Uterus (tissue), 2 donors: ENCODE results near the gene PLAGL1.

Source experiments
- POLR2A ChIP-seq, 2 donors: fragments of 450-650 bp; IDR thresholded peaks; one replicate each; pipeline ENCODE4 v1.6.1; 2016; ENCODE audit warnings: antibody characterized with exemption in 2 of 2, mild to moderate bottlenecking in 1 of 2, moderate library complexity in 1 of 2
- TF ChIP-seq, protein P1 (sequence below), 4 experiments: fragments of 200-600 bp in 2 of 4; fragments of 450-650 bp in 2 of 4; sonication (generic) in 2 of 4; IDR thresholded peaks; one replicate each; pipeline ENCODE4 v1.5.1; 2016 to 2019; ENCODE audit warnings: antibody characterized with exemption in 4 of 4, mild to moderate bottlenecking in 2 of 4, moderate library complexity in 1 of 4

DNA sequence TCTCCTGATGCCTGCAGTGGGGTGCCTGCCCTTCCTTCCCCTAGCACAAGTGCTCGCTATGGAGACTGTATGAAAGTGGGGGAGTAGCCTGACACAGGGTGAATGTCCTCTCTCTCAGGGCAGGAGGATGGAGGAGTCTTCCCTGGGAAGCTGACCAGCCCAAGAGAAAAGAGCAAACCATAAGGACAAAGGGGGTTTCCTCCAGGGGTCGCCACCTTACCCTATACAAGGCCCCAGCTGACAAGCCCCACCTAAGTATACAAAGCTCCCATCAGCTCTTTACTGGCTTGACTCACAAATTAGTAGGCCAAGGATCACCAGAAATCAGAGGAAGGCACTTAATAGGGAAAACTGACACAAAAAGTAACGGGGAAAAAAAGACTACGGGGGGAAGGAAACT is 54.1 kb downstream of the PLAGL1 start:
- TF ChIP-seq, protein P1, sequence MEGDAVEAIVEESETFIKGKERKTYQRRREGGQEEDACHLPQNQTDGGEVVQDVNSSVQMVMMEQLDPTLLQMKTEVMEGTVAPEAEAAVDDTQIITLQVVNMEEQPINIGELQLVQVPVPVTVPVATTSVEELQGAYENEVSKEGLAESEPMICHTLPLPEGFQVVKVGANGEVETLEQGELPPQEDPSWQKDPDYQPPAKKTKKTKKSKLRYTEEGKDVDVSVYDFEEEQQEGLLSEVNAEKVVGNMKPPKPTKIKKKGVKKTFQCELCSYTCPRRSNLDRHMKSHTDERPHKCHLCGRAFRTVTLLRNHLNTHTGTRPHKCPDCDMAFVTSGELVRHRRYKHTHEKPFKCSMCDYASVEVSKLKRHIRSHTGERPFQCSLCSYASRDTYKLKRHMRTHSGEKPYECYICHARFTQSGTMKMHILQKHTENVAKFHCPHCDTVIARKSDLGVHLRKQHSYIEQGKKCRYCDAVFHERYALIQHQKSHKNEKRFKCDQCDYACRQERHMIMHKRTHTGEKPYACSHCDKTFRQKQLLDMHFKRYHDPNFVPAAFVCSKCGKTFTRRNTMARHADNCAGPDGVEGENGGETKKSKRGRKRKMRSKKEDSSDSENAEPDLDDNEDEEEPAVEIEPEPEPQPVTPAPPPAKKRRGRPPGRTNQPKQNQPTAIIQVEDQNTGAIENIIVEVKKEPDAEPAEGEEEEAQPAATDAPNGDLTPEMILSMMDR (IDR thresholded peaks at IDR 0.05) = no peak
- no peak for TF ChIP-seq POLR2A (IDR thresholded peaks at IDR 0.05)
